ENCODE results near the gene DDX23. TPM values are rescaled to one million over a fixed set of nuclear protein-coding genes. Genes with fewer than 3 reads are reported as not detected.

Gene DDX23
- total RNA-seq, 1 donor from 2014 or later = 124 TPM

- peaks cover 15% of the 10 kb centered on the region for H3K4me1 Mint-ChIP-seq
- no peaks in the 10 kb centered on the region for H3K27me3 Mint-ChIP-seq (ENCODE audit: low read depth)
- peak overlapping the region; percentile 57 for H3K4me3 Mint-ChIP-seq
- no peak for DNase-seq (ENCODE audit: low read depth, low spot score)
- TF ChIP-seq CTCF (conservative IDR thresholded peaks at IDR 0.05) = no peak
- H3K9me3 Mint-ChIP-seq = no peaks in the 10 kb centered on the region
- H3K36me3 Mint-ChIP-seq (ENCODE audit: low read depth) = peaks cover 8% of the 10 kb centered on the region
- peak overlapping the region; percentile 35 for H3K27ac Mint-ChIP-seq (ENCODE audit: unreplicated experiment)
Measured at GRCh38 chr12:48780381-48781025, 71.5 kb downstream of the DDX23 start.

GRCh38 chr12:48779869-48780268 is 72.1 kb downstream of the DDX23 start:
- no peak for DNase-seq (ENCODE audit: low read depth, low spot score)
- Mint-ChIP-seq H3K27ac (ENCODE audit: unreplicated experiment) (no peak overlapping the region), H3K27me3 (ENCODE audit: low read depth) (no peaks in the 10 kb centered on the region), H3K4me3 (peak overlapping the region; percentile 57), H3K4me1 (peaks cover 11% of the 10 kb centered on the region), H3K9me3 (no peaks in the 10 kb centered on the region), H3K36me3 (ENCODE audit: low read depth) (peaks cover 4% of the 10 kb centered on the region)
- no peak for TF ChIP-seq CTCF (conservative IDR thresholded peaks at IDR 0.05)

Other genes starting within 250 kb of the DDX23 start
- 58.9 and 60.7 TPM in 2 replicates for gene KANSL2, start 169.9 kb downstream of the DDX23 start, total RNA-seq
- 57.0 and 58.3 TPM in 2 replicates for gene CCNT1, start 135.5 kb downstream of the DDX23 start, total RNA-seq
- gene ADCY6, start 63.1 kb downstream of the DDX23 start, total RNA-seq = 79.5 and 81.0 TPM in 2 replicates
- gene CACNB3, start 33.7 kb downstream of the DDX23 start, total RNA-seq = 57.4 and 59.7 TPM in 2 replicates
- 4.2 and 6.1 TPM in 2 replicates for gene RND1, start 13.7 kb upstream of the DDX23 start, total RNA-seq
- 15.1 and 18.6 TPM in 2 replicates for gene FKBP11, start 73.3 kb upstream of the DDX23 start, total RNA-seq
- gene ARF3, start 105.3 kb upstream of the DDX23 start, total RNA-seq = 194 and 202 TPM in 2 replicates
- 1.3 and 1.8 TPM in 2 replicates for gene WNT10B, start 119.6 kb upstream of the DDX23 start, total RNA-seq
- 1.2 and 2.1 TPM in 2 replicates for gene WNT1, start 126.2 kb upstream of the DDX23 start, total RNA-seq
- 0.51 and 0.64 TPM in 2 replicates for gene DDN, start 147.2 kb upstream of the DDX23 start, total RNA-seq
- 58.5 and 61.9 TPM in 2 replicates for gene PRKAG1, start 166.6 kb upstream of the DDX23 start, total RNA-seq
- 99.8 and 107 TPM in 2 replicates for gene KMT2D, start 208.6 kb upstream of the DDX23 start, total RNA-seq
- 1.2 and 2.1 TPM in 2 replicates for gene RHEBL1, start 217.8 kb upstream of the DDX23 start, total RNA-seq
- 1.5 TPM in 2 replicates for gene DHH, start 242.6 kb upstream of the DDX23 start, total RNA-seq